ENCODE results near the gene TENT5A. TPM values are rescaled to one million over a fixed set of nuclear protein-coding genes. Genes with fewer than 3 reads are reported as not detected.

The TENT5A gene
- total RNA-seq, 1 donor from 2014 or later, result 26.6 TPM

DNA sequence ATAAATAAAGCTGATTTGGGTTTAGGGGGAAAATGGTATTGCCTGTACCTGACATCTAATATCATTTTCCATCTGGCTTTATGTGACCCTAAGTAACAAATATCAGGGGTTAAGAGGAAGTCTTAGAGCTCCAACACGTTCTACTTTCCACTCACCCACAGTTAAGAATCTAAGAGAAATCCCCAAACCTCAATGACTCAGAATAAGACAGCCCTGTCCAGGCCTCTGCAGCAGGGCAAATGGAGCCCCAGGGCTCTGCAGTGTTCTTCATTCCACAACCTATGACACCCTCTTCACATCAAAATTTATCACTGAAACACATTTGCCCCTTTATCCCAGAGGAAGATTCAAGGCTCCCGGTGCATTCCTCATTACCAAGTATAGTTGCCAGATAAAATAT, 20.3 kb upstream of the TENT5A start:
- no peaks in the 10 kb centered on the region for H3K9me3 ChIP-seq
- H3K27ac ChIP-seq, result no peak overlapping the region
- peaks cover 4% of the 10 kb centered on the region for H3K4me1 ChIP-seq
- H3K4me3 ChIP-seq, result no peak overlapping the region
- no peak for DNase-seq
- no peaks in the 10 kb centered on the region for H3K27me3 ChIP-seq (ENCODE audit: low read depth)
- TF ChIP-seq, protein P1, sequence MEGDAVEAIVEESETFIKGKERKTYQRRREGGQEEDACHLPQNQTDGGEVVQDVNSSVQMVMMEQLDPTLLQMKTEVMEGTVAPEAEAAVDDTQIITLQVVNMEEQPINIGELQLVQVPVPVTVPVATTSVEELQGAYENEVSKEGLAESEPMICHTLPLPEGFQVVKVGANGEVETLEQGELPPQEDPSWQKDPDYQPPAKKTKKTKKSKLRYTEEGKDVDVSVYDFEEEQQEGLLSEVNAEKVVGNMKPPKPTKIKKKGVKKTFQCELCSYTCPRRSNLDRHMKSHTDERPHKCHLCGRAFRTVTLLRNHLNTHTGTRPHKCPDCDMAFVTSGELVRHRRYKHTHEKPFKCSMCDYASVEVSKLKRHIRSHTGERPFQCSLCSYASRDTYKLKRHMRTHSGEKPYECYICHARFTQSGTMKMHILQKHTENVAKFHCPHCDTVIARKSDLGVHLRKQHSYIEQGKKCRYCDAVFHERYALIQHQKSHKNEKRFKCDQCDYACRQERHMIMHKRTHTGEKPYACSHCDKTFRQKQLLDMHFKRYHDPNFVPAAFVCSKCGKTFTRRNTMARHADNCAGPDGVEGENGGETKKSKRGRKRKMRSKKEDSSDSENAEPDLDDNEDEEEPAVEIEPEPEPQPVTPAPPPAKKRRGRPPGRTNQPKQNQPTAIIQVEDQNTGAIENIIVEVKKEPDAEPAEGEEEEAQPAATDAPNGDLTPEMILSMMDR (IDR thresholded peaks at IDR 0.05), result no peak
- intact Hi-C loops (cut with DNase I), result no loop called here
- no peaks in the 10 kb centered on the region for H3K36me3 ChIP-seq
- ATAC-seq, result peak; percentile 51 to 60

DNA sequence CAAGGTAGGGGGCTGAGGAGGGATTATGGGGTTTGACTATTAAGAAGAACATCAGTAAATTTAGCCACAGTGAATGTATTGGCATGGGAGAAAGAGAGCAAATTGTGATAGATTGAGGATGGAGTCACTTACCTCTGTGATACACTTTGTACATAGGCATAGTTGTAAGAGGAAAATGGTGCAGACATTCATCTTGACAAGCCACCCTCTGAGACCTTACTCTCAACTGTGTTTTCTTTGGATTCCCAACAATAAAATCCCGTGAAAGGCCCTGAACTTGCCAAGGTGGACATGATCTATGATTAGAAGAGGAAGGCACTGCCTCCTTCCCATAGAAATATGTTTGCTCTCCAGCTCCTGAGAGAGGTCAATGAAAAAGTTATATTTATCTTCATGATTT, 18.6 kb upstream of the TENT5A start:
- H3K4me1 ChIP-seq, result peaks cover 20% of the 10 kb centered on the region
- intact Hi-C loops (cut with DNase I), result no loop called here
- H3K36me3 ChIP-seq, result no peaks in the 10 kb centered on the region
- TF ChIP-seq, protein P1 (IDR thresholded peaks at IDR 0.05), result no peak
- H3K27me3 ChIP-seq (ENCODE audit: low read depth), result no peaks in the 10 kb centered on the region
- H3K27ac ChIP-seq, result no peak overlapping the region
- no peak for DNase-seq
- no peak for ATAC-seq
- H3K4me3 ChIP-seq, result no peak overlapping the region
- H3K9me3 ChIP-seq, result no peaks in the 10 kb centered on the region

DNA sequence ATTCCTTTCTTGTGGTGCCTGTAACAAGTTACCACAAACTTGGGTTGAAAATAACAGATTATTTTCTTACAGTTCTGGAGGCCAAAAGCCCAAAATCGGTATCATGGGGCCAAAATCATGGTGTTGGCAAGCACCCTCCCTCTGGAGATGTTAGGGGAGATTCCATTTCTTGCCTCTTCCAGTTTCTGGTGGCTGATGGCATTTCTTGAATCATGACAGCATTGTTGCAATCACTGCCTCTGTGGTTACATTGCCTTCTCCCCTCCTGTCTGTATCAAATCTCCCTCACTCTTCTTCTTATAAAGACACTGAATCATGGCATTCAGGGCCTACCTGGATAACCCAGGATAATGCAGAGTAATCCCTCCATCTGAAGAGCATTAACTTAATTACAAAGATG, 17.9 kb upstream of the TENT5A start:
- Histone ChIP-seq H3K4me3 (no peak overlapping the region), H3K4me1 (peaks cover 23% of the 10 kb centered on the region), H3K27me3 (ENCODE audit: low read depth) (no peaks in the 10 kb centered on the region), H3K36me3 (no peaks in the 10 kb centered on the region), H3K27ac (no peak overlapping the region), H3K9me3 (no peaks in the 10 kb centered on the region)
- intact Hi-C loops (cut with DNase I), result no loop called here
- TF ChIP-seq, protein P1 (IDR thresholded peaks at IDR 0.05), result no peak
- DNase-seq (no peak), ATAC-seq (no peak)

DNA sequence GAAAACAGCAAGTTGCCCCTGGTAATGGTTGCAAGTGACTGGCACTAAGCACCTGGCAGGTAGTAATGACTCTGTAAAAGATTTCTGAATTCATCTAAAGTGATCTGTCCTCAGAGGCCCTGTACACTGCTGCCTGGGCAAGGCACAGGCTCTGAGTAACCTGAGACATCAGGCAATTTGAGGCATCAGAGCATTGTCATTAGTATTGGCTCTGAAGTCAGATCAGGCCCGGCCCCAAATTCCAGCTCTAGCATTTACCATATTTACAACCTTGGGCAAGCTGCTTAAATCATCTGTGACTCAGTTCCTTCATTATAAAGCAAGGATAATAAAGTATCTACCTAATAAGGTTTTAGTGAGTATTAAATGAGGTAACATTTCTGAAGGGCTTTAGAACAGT, 17.3 kb upstream of the TENT5A start:
- no peaks in the 10 kb centered on the region for H3K9me3 ChIP-seq
- intact Hi-C loops (cut with DNase I), result no loop called here
- no peaks in the 10 kb centered on the region for H3K27me3 ChIP-seq (ENCODE audit: low read depth)
- peaks cover 23% of the 10 kb centered on the region for H3K4me1 ChIP-seq
- H3K4me3 ChIP-seq, result no peak overlapping the region
- TF ChIP-seq, protein P1 (IDR thresholded peaks at IDR 0.05), result no peak
- ATAC-seq (no peak), DNase-seq (no peak)
- H3K36me3 ChIP-seq, result no peaks in the 10 kb centered on the region
- no peak overlapping the region for H3K27ac ChIP-seq

DNA sequence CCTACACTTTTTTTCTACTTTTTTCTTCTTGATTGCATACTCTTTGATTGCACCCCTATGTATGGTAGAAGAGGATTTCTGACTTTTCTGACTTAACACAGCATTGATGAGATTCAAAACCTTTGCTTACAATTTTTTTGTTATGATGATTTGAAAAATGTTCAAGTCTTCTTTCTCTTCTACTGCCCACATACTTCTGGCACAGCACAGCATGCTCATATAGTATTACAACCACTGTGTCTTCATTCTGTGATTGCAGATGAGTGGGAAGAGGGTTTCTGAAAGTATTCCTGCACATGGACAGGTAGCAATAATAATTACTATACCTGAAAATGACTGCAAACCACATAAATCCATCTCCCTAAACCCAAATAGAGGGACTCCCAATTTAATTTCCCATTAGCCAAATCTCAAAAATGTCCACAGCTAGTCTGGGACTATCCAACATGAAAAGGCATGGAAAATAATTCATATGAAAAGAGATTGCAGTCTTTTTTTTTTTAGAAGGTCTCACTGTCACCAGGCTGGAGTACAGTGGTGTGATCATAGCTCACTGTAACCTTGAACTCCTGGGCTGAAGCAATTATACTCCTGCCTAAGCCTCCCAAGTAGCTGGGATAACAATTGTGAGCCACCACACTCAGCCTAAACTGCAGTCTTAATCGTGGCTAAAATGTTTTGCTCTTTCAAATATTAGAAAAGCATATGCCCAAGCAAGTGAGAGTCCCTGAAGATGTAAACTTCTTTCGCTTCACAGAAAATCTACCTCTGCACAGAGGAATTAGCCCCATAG, 15.9 kb upstream of the TENT5A start:
- H3K27me3 ChIP-seq (ENCODE audit: low read depth), result no peaks in the 10 kb centered on the region
- no peaks in the 10 kb centered on the region for H3K9me3 ChIP-seq
- H3K27ac ChIP-seq, result no peak overlapping the region
- DNase-seq (no peak), ATAC-seq (no peak)
- no peaks in the 10 kb centered on the region for H3K36me3 ChIP-seq
- intact Hi-C loops (cut with DNase I), result no loop called here
- H3K4me3 ChIP-seq, result no peak overlapping the region
- peaks cover 23% of the 10 kb centered on the region for H3K4me1 ChIP-seq
- TF ChIP-seq, protein P1 (IDR thresholded peaks at IDR 0.05), result no peak

All from lower lobe of right lung (tissue), 2 donors.